Pulmonary artery endothelial cell (primary cell): Measurements from ENCODE around the gene OPTC. TPM values are rescaled to one million over a fixed set of nuclear protein-coding genes. Genes with fewer than 3 reads are reported as not detected.

ENCODE experiments used
- DNase-seq: peaks from one replicate; pipeline ENCODE4 v3.0.0-alpha.2; 2011; ENCODE audit warnings: low read depth, low spot score
- total RNA-seq: library from RNA; depleted of rRNA; stranded (reverse); fragments of >200 nt; gene quantifications from 2 replicates; pipeline ENCODE4 v1.2.3, GENCODE V29; 2014

The OPTC gene
- total RNA-seq, 1 donor from 2014 or later = not detected

DNA sequence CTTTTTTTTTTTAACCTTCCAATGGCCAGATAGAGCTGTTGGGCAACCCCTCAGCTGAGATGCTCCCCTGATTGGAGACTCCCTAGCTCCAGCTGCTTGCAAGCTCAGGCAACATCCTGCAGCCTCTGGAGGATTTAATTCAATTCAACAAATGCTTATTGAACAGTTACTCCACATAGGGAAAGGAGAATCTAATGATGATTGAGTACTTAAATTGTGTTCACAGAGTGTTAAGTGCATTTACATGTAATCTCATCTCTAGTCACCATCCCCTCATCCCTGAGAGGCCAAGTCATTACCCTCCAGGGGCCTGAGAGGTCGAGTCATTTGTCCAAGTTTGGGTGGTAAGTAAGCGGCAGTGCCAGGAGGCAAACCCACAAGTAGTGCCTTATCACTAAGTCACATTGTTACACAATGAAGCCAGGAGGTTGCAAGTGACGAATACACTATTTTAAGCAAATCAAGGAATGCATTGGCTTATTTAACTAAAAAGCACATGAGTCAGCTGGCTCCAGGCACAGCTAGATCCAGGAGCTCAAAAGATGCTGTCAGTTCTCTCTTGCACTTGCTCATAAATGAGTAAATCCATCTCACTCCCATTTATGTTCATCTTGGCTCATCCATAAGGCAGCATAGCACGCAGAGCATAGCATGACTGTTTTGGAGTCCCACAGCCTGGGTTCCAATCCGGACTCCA lies 64.3 kb downstream of the OPTC start:
- peak; percentile 17 for DNase-seq

Other genes starting within 250 kb of the OPTC start
- 39.5 and 51.9 TPM in 2 replicates for gene BTG2, start 188.6 kb upstream of the OPTC start, total RNA-seq
- gene FMOD, start 143.0 kb upstream of the OPTC start, total RNA-seq = 0.07 and 0.67 TPM in 2 replicates
- gene PRELP, start 18.3 kb upstream of the OPTC start, total RNA-seq = not detected in 2 replicates
- gene ATP2B4, start 132.7 kb downstream of the OPTC start, total RNA-seq = 79.2 and 94.4 TPM in 2 replicates